GM12875 (cell line): ENCODE measurements around the gene BRD1.

Source experiments
- H3K4me3 ChIP-seq: one replicate; pipeline ENCODE4 v1.5.1; 2011; ENCODE audit warnings: low read depth, low read length, control low read depth
- TF ChIP-seq, protein P1 (sequence below): IDR thresholded peaks from 2 replicates; pipeline ENCODE4 v1.5.1; 2011; ENCODE audit warnings: low read depth, mild to moderate bottlenecking, control low read depth, inconsistent platforms, low read length, moderate library complexity, borderline replicate concordance; ENCODE audit not compliant: insufficient read depth

BRD1 gene

GRCh38 chr22:49847751-49848689, 20.3 kb upstream of the BRD1 start:
- no peak overlapping the region for H3K4me3 ChIP-seq
- TF ChIP-seq, protein P1, sequence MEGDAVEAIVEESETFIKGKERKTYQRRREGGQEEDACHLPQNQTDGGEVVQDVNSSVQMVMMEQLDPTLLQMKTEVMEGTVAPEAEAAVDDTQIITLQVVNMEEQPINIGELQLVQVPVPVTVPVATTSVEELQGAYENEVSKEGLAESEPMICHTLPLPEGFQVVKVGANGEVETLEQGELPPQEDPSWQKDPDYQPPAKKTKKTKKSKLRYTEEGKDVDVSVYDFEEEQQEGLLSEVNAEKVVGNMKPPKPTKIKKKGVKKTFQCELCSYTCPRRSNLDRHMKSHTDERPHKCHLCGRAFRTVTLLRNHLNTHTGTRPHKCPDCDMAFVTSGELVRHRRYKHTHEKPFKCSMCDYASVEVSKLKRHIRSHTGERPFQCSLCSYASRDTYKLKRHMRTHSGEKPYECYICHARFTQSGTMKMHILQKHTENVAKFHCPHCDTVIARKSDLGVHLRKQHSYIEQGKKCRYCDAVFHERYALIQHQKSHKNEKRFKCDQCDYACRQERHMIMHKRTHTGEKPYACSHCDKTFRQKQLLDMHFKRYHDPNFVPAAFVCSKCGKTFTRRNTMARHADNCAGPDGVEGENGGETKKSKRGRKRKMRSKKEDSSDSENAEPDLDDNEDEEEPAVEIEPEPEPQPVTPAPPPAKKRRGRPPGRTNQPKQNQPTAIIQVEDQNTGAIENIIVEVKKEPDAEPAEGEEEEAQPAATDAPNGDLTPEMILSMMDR, result no peak

DNA sequence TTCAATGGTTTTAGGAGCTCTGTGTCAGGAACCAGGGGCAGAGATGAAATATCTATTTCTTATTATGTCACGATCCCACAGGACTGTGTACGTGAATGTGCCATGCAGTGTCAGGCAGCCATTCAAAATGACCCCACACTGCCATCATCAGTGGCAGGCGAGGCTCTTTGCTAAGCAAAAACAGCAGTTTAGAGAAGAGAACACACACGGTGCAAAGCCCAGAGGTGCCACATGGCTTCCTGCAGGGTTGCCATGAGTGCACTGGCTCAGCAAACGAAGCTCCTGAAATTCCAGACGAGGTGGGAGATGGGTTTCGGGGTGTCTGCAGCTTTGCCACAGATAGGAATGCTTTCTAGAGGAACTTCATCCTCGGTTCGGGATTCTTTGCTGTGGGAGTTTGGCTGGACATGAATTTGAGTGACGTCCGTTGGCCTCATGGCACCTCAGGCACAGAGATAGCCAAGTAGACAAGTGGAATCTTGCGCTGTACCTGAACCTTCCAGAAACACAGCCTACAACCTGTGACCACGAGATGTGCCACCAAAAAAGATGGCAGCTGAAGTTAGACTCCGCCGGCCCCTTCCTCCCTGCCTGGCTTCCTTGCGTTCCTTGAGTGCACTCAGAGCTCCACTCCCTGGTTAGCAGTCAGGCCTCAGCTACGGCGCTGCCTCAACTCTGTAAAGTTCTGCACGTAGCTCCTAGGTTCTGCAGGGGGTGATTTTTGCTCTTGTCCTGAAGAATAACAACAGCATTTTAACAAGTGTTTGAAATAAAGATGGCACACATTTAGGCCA, 18.2 kb upstream of the BRD1 start:
- no peak overlapping the region for H3K4me3 ChIP-seq
- TF ChIP-seq, protein P1, result no peak

DNA sequence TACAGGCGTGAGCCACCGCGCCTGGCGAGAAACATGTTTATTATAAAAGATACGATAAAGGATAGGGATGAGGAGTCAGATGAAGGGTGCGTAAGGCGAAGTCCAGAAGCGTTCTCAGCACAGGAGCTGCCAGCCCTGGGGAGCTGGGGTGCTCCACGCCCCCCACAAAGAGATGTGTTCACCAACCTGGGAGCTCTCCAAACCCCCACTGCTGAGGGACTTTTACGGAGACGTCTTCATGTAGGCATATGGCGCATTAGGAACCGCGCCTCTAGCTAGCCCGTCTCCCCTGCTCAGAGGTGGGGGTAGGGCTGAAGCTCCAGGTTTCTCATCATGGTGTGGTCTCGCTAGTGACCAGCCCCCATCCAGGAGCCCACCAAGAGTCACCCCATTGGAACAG, 17.6 kb upstream of the BRD1 start:
- TF ChIP-seq, protein P1, result no peak
- no peak overlapping the region for H3K4me3 ChIP-seq

- TF ChIP-seq, protein P1, result no peak
- peak overlapping the region; percentile 44 for H3K4me3 ChIP-seq
Measured at GRCh38 chr22:49838771-49839717, 11.4 kb upstream of the BRD1 start.

DNA sequence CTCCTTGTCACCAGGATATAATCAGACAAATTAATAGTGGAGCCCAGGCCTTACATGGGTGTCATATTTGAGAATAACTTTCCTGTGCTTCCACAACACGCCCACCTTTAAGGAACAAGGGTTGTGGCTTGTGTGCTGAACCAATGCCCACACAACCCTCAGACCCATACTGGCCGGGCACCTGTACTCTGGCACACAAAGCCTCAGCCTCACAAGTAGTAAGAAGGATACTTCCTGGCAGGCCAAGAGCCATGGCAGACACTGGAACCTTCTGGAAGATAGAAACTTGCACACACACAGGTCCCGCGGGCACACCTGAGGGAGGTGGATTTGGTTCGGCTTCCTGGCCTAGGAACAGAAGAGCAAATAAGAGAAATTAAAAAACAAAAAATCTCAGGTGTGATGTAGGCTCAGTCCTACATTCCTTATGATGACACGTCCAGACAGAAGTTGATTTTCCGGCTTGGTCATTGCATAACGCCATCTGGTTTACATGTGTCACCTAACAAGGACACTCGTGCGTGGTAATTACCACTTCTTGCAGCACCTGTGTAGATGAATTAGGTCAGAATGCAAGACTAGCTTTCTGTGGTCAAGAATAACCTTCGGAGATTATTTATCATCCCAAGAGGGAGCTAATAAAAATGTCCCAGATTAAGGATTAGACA, 5.8 kb upstream of the BRD1 start:
- H3K4me3 ChIP-seq, result no peak overlapping the region
- TF ChIP-seq, protein P1, result no peak

DNA sequence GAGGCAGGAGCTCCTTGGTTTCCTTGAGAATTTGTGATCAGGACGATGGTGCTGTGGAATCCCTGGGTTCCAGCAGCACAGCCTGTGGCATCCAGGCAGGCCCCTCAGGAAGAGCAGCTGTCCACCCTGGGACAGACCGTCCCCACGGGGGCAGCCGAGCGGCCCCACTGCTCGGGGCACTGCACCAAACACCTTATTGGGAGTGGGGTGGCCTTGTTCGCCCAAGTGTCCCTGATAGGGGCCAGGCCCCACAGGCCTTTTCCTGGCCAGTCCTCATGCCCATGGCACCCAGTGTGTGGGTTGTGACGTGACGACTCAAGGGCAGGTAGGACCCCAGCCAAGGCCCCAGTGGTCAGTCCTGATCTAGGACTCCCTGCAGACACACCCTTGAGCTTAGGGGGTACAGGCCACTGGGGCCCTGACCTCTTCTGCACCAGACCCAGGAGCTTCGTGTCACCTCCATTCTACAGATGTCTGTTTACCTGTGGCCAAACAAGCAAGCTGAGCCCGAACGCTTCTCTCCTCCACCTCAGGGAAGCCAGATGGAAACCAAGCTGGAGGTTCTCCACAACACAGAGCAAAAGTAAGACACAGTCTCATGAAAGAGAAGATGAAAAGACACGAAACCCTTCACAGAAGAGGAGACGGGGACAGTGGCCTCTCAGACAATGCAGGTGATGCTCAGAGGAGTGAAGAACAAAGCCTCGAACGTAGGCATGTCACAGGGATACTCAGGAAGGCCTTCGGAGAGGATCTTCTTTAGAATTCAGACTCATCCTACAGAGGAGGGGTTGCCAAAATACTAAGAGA, 1.6 kb upstream of the BRD1 start:
- no peak overlapping the region for H3K4me3 ChIP-seq
- TF ChIP-seq, protein P1, result no peak
